ENCODE results near the gene SAE1. TPM values are rescaled to one million over a fixed set of nuclear protein-coding genes. Genes with fewer than 3 reads are reported as not detected.
"Not testable (repeated sequence)": the region's sequence is repeated elsewhere in the genome, so short reads cannot be mapped to it uniquely, and the experiment has no call there.

SAE1 gene
- total and polyA plus RNA-seq, 8 donors: 67.7 to 125 (median 93.4) TPM

GRCh38 chr19:47097396-47098201 lies 33.0 kb upstream of the SAE1 start:
- no peaks in the 10 kb centered on the region for H3K27me3 ChIP-seq
- peaks cover 12 to 77% of the 10 kb centered on the region in 2 donors for H3K4me1 ChIP-seq
- intact Hi-C loops (cut with DNase I): no loop called here
- H3K4me3 ChIP-seq: no peak overlapping the region
- peaks cover 0 to 20% of the 10 kb centered on the region in 2 donors for H3K36me3 ChIP-seq
- peak overlapping the region; percentile 86 to 89 for H3K27ac ChIP-seq
- no peak for TF ChIP-seq CTCF (IDR thresholded peaks at IDR 0.05)
- no peak for ATAC-seq
- H3K9me3 ChIP-seq: no peaks in the 10 kb centered on the region
- peak in 1 of 4 donors; percentile 57 for DNase-seq

GRCh38 chr19:47098608-47099007 lies 32.0 kb upstream of the SAE1 start:
- H3K4me3 ChIP-seq: no peak overlapping the region
- no peak for TF ChIP-seq CTCF (IDR thresholded peaks at IDR 0.05)
- H3K27me3 ChIP-seq: no peaks in the 10 kb centered on the region
- ATAC-seq (no peak), DNase-seq (no peak)
- peak overlapping the region; percentile 86 to 89 for H3K27ac ChIP-seq
- intact Hi-C loops (cut with DNase I): no loop called here
- peaks cover 12 to 76% of the 10 kb centered on the region in 2 donors for H3K4me1 ChIP-seq
- no peaks in the 10 kb centered on the region for H3K9me3 ChIP-seq
- H3K36me3 ChIP-seq: peaks cover 0 to 10% of the 10 kb centered on the region in 2 donors

GRCh38 chr19:47099576-47100050 lies 31.0 kb upstream of the SAE1 start:
- Histone ChIP-seq H3K9me3 (no peaks in the 10 kb centered on the region), H3K4me3 (no peak overlapping the region), H3K27me3 (no peaks in the 10 kb centered on the region), H3K4me1 (peaks cover 11 to 71% of the 10 kb centered on the region in 2 donors), H3K27ac (peak overlapping the region; percentile 3 to 51), H3K36me3 (peaks cover 0 to 6% of the 10 kb centered on the region in 2 donors)
- TF ChIP-seq CTCF (IDR thresholded peaks at IDR 0.05): no peak
- ATAC-seq (no peak), DNase-seq (no peak)
- intact Hi-C loops (cut with DNase I): no loop called here

- H3K27me3 ChIP-seq: no peaks in the 10 kb centered on the region
- DNase-seq (no peak), ATAC-seq (no peak)
- H3K9me3 ChIP-seq: no peaks in the 10 kb centered on the region
- TF ChIP-seq CTCF (IDR thresholded peaks at IDR 0.05): no peak
- intact Hi-C loops (cut with DNase I): no loop called here
- H3K4me3 ChIP-seq: no peak overlapping the region
- H3K27ac ChIP-seq: peak overlapping the region in 1 of 2 donors; percentile 3
- H3K36me3 ChIP-seq: peaks cover 0 to 12% of the 10 kb centered on the region in 2 donors
- H3K4me1 ChIP-seq: peaks cover 6 to 65% of the 10 kb centered on the region in 2 donors
Observed at GRCh38 chr19:47100290-47100689, 30.3 kb upstream of the SAE1 start.

GRCh38 chr19:47101116-47101515 lies 29.5 kb upstream of the SAE1 start:
- H3K9me3 ChIP-seq; H3K4me3 ChIP-seq; H3K27ac ChIP-seq; H3K27me3 ChIP-seq; ATAC-seq; intact Hi-C loops (cut with DNase I); DNase-seq: not testable (repeated sequence)
- peaks cover 0 to 16% of the 10 kb centered on the region in 2 donors for H3K36me3 ChIP-seq
- peaks cover 0 to 57% of the 10 kb centered on the region in 2 donors for H3K4me1 ChIP-seq
